Stomach smooth muscle (tissue), 2 donors: ENCODE data around the gene MRPS35.

Source experiments
- H3K27ac ChIP-seq: one replicate; pipeline ENCODE4 v1.7.0; 2013; ENCODE audit warnings: mild to moderate bottlenecking, low read length, inconsistent platforms
- H3K27me3 ChIP-seq, 2 donors: one replicate each; pipeline ENCODE4 v1.7.0; 2013; ENCODE audit warnings: low read length in 2 of 2; ENCODE audit not compliant: insufficient read depth in 2 of 2, control insufficient read depth in 1 of 2
- H3K36me3 ChIP-seq, 2 donors: one replicate each; pipeline ENCODE4 v1.7.0; 2013; ENCODE audit warnings: low read length in 2 of 2; ENCODE audit not compliant: control insufficient read depth in 2 of 2, insufficient read depth in 2 of 2
- H3K4me1 ChIP-seq: one replicate; pipeline ENCODE4 v1.7.0; 2013; ENCODE audit warnings: low read length; ENCODE audit not compliant: control insufficient read depth, insufficient read depth
- H3K4me3 ChIP-seq, 2 donors: one replicate each; pipeline ENCODE4 v1.7.0; 2013; ENCODE audit warnings: low read length in 2 of 2
- H3K9ac ChIP-seq, 2 donors: one replicate each; pipeline ENCODE4 v1.7.0; 2013; ENCODE audit warnings: low read length in 2 of 2, mild to moderate bottlenecking in 1 of 2
- H3K9me3 ChIP-seq, 2 donors: one replicate each; pipeline ENCODE4 v1.7.0; 2013; ENCODE audit warnings: low read length in 2 of 2; ENCODE audit not compliant: control insufficient read depth in 2 of 2
- donor health status: healthy.
- donor health status: Pancreatic carcinoma.

Gene MRPS35

GRCh38 chr12:27790179-27790578 is 79.5 kb downstream of the MRPS35 start:
- no peak overlapping the region for H3K4me3 ChIP-seq
- H3K36me3 ChIP-seq, result peaks cover 25 to 29% of the 10 kb centered on the region in 2 donors
- no peaks in the 10 kb centered on the region for H3K27me3 ChIP-seq
- H3K27ac ChIP-seq, result no peak overlapping the region
- H3K9me3 ChIP-seq, result no peaks in the 10 kb centered on the region
- H3K4me1 ChIP-seq, result peaks cover 20% of the 10 kb centered on the region
- H3K9ac ChIP-seq, result no peak overlapping the region

GRCh38 chr12:27794818-27795584 is 84.4 kb downstream of the MRPS35 start:
- peaks cover 47 to 53% of the 10 kb centered on the region in 2 donors for H3K36me3 ChIP-seq
- no peaks in the 10 kb centered on the region for H3K27me3 ChIP-seq
- no peak overlapping the region for H3K27ac ChIP-seq
- H3K9ac ChIP-seq, result no peak overlapping the region
- H3K9me3 ChIP-seq, result no peaks in the 10 kb centered on the region
- H3K4me3 ChIP-seq, result no peak overlapping the region
- peaks cover 5% of the 10 kb centered on the region for H3K4me1 ChIP-seq

GRCh38 chr12:27796128-27796527 is 85.5 kb downstream of the MRPS35 start:
- no peak overlapping the region for H3K9ac ChIP-seq
- H3K4me3 ChIP-seq, result no peak overlapping the region
- H3K27me3 ChIP-seq, result no peaks in the 10 kb centered on the region
- peaks cover 44 to 55% of the 10 kb centered on the region in 2 donors for H3K36me3 ChIP-seq
- H3K9me3 ChIP-seq, result no peaks in the 10 kb centered on the region
- peaks cover 2% of the 10 kb centered on the region for H3K4me1 ChIP-seq
- no peak overlapping the region for H3K27ac ChIP-seq

GRCh38 chr12:27797301-27798025 is 86.8 kb downstream of the MRPS35 start:
- Histone ChIP-seq H3K4me3 (no peak overlapping the region), H3K9ac (no peak overlapping the region), H3K9me3 (no peaks in the 10 kb centered on the region), H3K36me3 (peaks cover 39 to 50% of the 10 kb centered on the region in 2 donors), H3K4me1 (peaks cover 2% of the 10 kb centered on the region), H3K27me3 (no peaks in the 10 kb centered on the region), H3K27ac (no peak overlapping the region)

GRCh38 chr12:27800819-27801218 is 90.2 kb downstream of the MRPS35 start:
- Histone ChIP-seq H3K9ac (no peak overlapping the region), H3K4me3 (no peak overlapping the region), H3K9me3 (no peaks in the 10 kb centered on the region), H3K27ac (no peak overlapping the region), H3K4me1 (peaks cover 7% of the 10 kb centered on the region), H3K36me3 (peaks cover 26 to 34% of the 10 kb centered on the region in 2 donors), H3K27me3 (no peaks in the 10 kb centered on the region)

- Histone ChIP-seq H3K36me3 (peaks cover 23 to 33% of the 10 kb centered on the region in 2 donors), H3K9me3 (no peaks in the 10 kb centered on the region), H3K9ac (no peak overlapping the region), H3K27me3 (no peaks in the 10 kb centered on the region), H3K27ac (no peak overlapping the region), H3K4me3 (no peak overlapping the region), H3K4me1 (peaks cover 8% of the 10 kb centered on the region)
Observed at GRCh38 chr12:27801630-27802029, 91.0 kb downstream of the MRPS35 start.

- Histone ChIP-seq H3K4me3 (no peak overlapping the region), H3K9ac (no peak overlapping the region), H3K4me1 (peaks cover 8% of the 10 kb centered on the region), H3K9me3 (no peaks in the 10 kb centered on the region), H3K36me3 (peaks cover 16 to 24% of the 10 kb centered on the region in 2 donors), H3K27me3 (no peaks in the 10 kb centered on the region), H3K27ac (no peak overlapping the region)
Observed at GRCh38 chr12:27802511-27802910, 91.9 kb downstream of the MRPS35 start.

- Histone ChIP-seq H3K4me3 (no peak overlapping the region), H3K4me1 (peaks cover 8% of the 10 kb centered on the region), H3K27ac (no peak overlapping the region), H3K9me3 (no peaks in the 10 kb centered on the region), H3K36me3 (peaks cover 12 to 20% of the 10 kb centered on the region in 2 donors), H3K9ac (no peak overlapping the region), H3K27me3 (no peaks in the 10 kb centered on the region)
Observed at GRCh38 chr12:27802936-27803335, 92.3 kb downstream of the MRPS35 start.

GRCh38 chr12:27805238-27805637 is 94.6 kb downstream of the MRPS35 start:
- H3K36me3 ChIP-seq, result peaks cover 5% of the 10 kb centered on the region in 2 donors
- peak overlapping the region; percentile 46 for H3K27ac ChIP-seq
- no peak overlapping the region for H3K4me3 ChIP-seq

More at GRCh38 chr12:27805238-27805637, 94.6 kb downstream of the MRPS35 start:
- Histone ChIP-seq H3K4me1 (peaks cover 25% of the 10 kb centered on the region), H3K9ac (no peak overlapping the region), H3K27me3 (no peaks in the 10 kb centered on the region), H3K9me3 (no peaks in the 10 kb centered on the region)
